IMR-90 (cell line): Measurements from ENCODE around the gene TBCK. TPM values are rescaled to one million over a fixed set of nuclear protein-coding genes. Genes with fewer than 3 reads are reported as not detected.

Experiments used
- ATAC-seq: fragments of 200-7000 bp; cut with Tn5 transposase; 2 replicates; pipeline ENCODE4 v1.9.1; 2020; ENCODE audit warnings: low read depth, mild to moderate bottlenecking, moderate library complexity
- BruUV-seq: library from RNA; stranded (reverse); fragments of 400-500 nt; replicated peaks from 2 replicates; lab custom pipeline; 2021; lab: Mats Ljungman, UMichigan
- CTCF ChIA-PET: fragments of 300-600 bp; formaldehyde crosslinking; extraction: SDS; loops from one replicate; lab custom pipeline; 2021; ENCODE audit warnings: antibody characterized with exemption; lab: Yijun Ruan, JAX
- POLR2A ChIA-PET: fragments of 300-600 bp; sonication (Branson Sonifier 250); formaldehyde crosslinking; loops from one replicate; lab custom pipeline; 2022; ENCODE audit warnings: antibody characterized with exemption; ENCODE audit not compliant: unreplicated experiment; lab: Charles Lee
- DNase-seq: peaks from one replicate; pipeline ENCODE4 v3.0.0; 2013
- H2AFZ ChIP-seq: replicated peaks from 2 replicates; pipeline ENCODE3; 2013; ENCODE audit warnings: low read length, mild to moderate bottlenecking; ENCODE audit not compliant: poor library complexity
- H2AK5ac ChIP-seq: 2 replicates; pipeline ENCODE4 v1.6.1; 2013; ENCODE audit warnings: low read depth, low read length, inconsistent platforms
- H2AK9ac ChIP-seq: replicated peaks from 2 replicates; pipeline ENCODE3; 2013; ENCODE audit warnings: mild to moderate bottlenecking, low read depth, low read length, moderate library complexity; ENCODE audit not compliant: poor library complexity
- H2BK120ac ChIP-seq: 2 replicates; pipeline ENCODE4 v1.6.1; 2013; ENCODE audit warnings: low read depth, low read length, inconsistent platforms
- H2BK15ac ChIP-seq: 3 replicates; pipeline ENCODE4 v1.6.1; 2013; ENCODE audit warnings: low read depth, low read length, inconsistent platforms
- H2BK20ac ChIP-seq: 2 replicates; pipeline ENCODE4 v1.6.1; 2013; ENCODE audit warnings: low read depth, mild to moderate bottlenecking, inconsistent platforms, low read length, moderate library complexity
- H2BK5ac ChIP-seq: 2 replicates; pipeline ENCODE4 v1.6.1; 2013; ENCODE audit warnings: mild to moderate bottlenecking, low read depth, low read length, inconsistent platforms; ENCODE audit not compliant: poor library complexity, severe bottlenecking
- H3K14ac ChIP-seq: replicated peaks from 2 replicates; pipeline ENCODE4 v1.6.1; 2013; ENCODE audit warnings: low read depth, low read length, inconsistent platforms
- H3K18ac ChIP-seq: 2 replicates; pipeline ENCODE4 v1.6.1; 2013; ENCODE audit warnings: low read depth, low read length, control low read depth
- H3K23ac ChIP-seq: 2 replicates; pipeline ENCODE4 v1.6.1; 2013; ENCODE audit warnings: low read depth, low read length, inconsistent platforms
- H3K27ac ChIP-seq: 2 replicates; pipeline ENCODE4 v1.5.1; 2013; ENCODE audit warnings: mild to moderate bottlenecking, control low read depth, low read length; ENCODE audit not compliant: insufficient read depth
- H3K27me3 ChIP-seq: 2 replicates; pipeline ENCODE4 v1.6.1; 2013; ENCODE audit warnings: low read length; ENCODE audit not compliant: control insufficient read depth, insufficient read depth
- H3K36me3 ChIP-seq: 2 replicates; pipeline ENCODE4 v1.6.1; 2013; ENCODE audit warnings: low read length, mixed read lengths; ENCODE audit not compliant: control insufficient read depth, insufficient read depth
- H3K4ac ChIP-seq: 2 replicates; pipeline ENCODE4 v1.6.1; 2013; ENCODE audit warnings: low read depth, low read length, inconsistent platforms
- H3K4me1 ChIP-seq: 2 replicates; pipeline ENCODE4 v1.6.1; 2013; ENCODE audit warnings: low read length, mixed read lengths; ENCODE audit not compliant: control insufficient read depth, insufficient read depth
- H3K4me2 ChIP-seq: 2 replicates; pipeline ENCODE4 v1.6.1; 2013; ENCODE audit warnings: low read depth, mild to moderate bottlenecking, control low read depth, low read length, moderate library complexity
- H3K4me3 ChIP-seq: 2 replicates; pipeline ENCODE4 v1.5.1; 2013; ENCODE audit warnings: low read depth, mild to moderate bottlenecking, control low read depth, low read length, moderate library complexity; ENCODE audit not compliant: insufficient read depth
- H3K56ac ChIP-seq: 2 replicates; pipeline ENCODE4 v1.6.1; 2013; ENCODE audit warnings: low read length, inconsistent platforms; ENCODE audit not compliant: insufficient read depth; ENCODE audit errors: extremely low read depth
- H3K79me1 ChIP-seq, 2 experiments: 2 replicates each; pipeline ENCODE4 v1.6.1; 2013; ENCODE audit warnings: low read length in 2 of 2, inconsistent platforms in 1 of 2, low read depth in 1 of 2
- H3K9ac ChIP-seq: 2 replicates; pipeline ENCODE4 v1.6.1; 2013; ENCODE audit warnings: low read depth, low read length, control low read depth
- H3K9me1 ChIP-seq: 2 replicates; pipeline ENCODE4 v1.6.1; 2013; ENCODE audit warnings: low read length, inconsistent platforms; ENCODE audit not compliant: insufficient read depth
- H3K9me3 ChIP-seq: 2 replicates; pipeline ENCODE4 v1.6.1; 2013; ENCODE audit warnings: low read length; ENCODE audit not compliant: control insufficient read depth, insufficient read depth
- H4K20me1 ChIP-seq: 2 replicates; pipeline ENCODE4 v1.6.1; 2013; ENCODE audit warnings: low read length, inconsistent platforms; ENCODE audit not compliant: insufficient read depth
- H4K5ac ChIP-seq: 2 replicates; pipeline ENCODE4 v1.6.1; 2013; ENCODE audit warnings: mild to moderate bottlenecking, low read depth, low read length, control low read depth
- H4K8ac ChIP-seq, 2 experiments: 2 replicates each; pipeline ENCODE4 v1.6.1; 2013; ENCODE audit warnings: low read depth in 2 of 2, low read length in 2 of 2, control low read depth in 1 of 2, inconsistent platforms in 1 of 2
- H4K91ac ChIP-seq: 2 replicates; pipeline ENCODE4 v1.6.1; 2013; ENCODE audit warnings: low read depth, low read length, inconsistent platforms; ENCODE audit not compliant: insufficient read depth
- BHLHE40 ChIP-seq: fragments of 150-350 bp; IDR thresholded peaks from 2 replicates; pipeline ENCODE4 v1.6.1; 2016; ENCODE audit warnings: mild to moderate bottlenecking, low read depth, low read length
- CEBPB ChIP-seq: IDR thresholded peaks from 2 replicates; pipeline ENCODE4 v1.6.1; 2012; ENCODE audit warnings: low read depth, low read length, improper control_type of control experiment
- CHD1 ChIP-seq: IDR thresholded peaks from 2 replicates; pipeline ENCODE4 v1.6.1; 2012; ENCODE audit warnings: low read depth, low read length, improper control_type of control experiment
- CTCF ChIP-seq: conservative IDR thresholded peaks from 2 replicates; pipeline ENCODE4 v1.5.1; 2012; ENCODE audit warnings: mild to moderate bottlenecking, low read depth, low read length, improper control_type of control experiment
- ELK1 ChIP-seq: fragments of 150-350 bp; IDR thresholded peaks from 2 replicates; pipeline ENCODE4 v1.6.1; 2016; ENCODE audit warnings: low read depth, mild to moderate bottlenecking, low read length, moderate library complexity, borderline replicate concordance
- FOS ChIP-seq: fragments of 150-350 bp; IDR thresholded peaks from 2 replicates; pipeline ENCODE4 v1.6.1; 2016; ENCODE audit warnings: low read depth, low read length
- MXI1 ChIP-seq: IDR thresholded peaks from 2 replicates; pipeline ENCODE4 v1.6.1; 2012; ENCODE audit warnings: low read depth, mild to moderate bottlenecking, low read length, moderate library complexity, borderline replicate concordance
- NFE2L2 ChIP-seq: fragments of 150-350 bp; IDR thresholded peaks from 2 replicates; pipeline ENCODE4 v1.6.1; 2016; ENCODE audit warnings: low read depth, mild to moderate bottlenecking, low read length
- POLR2A ChIP-seq: IDR thresholded peaks from 2 replicates; pipeline ENCODE4 v1.6.1; 2012; ENCODE audit warnings: mild to moderate bottlenecking, low read depth, low read length
- RAD21 ChIP-seq: IDR thresholded peaks from 2 replicates; pipeline ENCODE4 v1.6.1; 2012; ENCODE audit warnings: low read length, improper control_type of control experiment
- RCOR1 ChIP-seq: IDR thresholded peaks from 2 replicates; pipeline ENCODE4 v1.6.1; 2012; ENCODE audit warnings: mild to moderate bottlenecking, low read length, improper control_type of control experiment; ENCODE audit not compliant: insufficient replicate concordance
- RFX5 ChIP-seq: IDR thresholded peaks from 2 replicates; pipeline ENCODE4 v1.8.0; 2012; ENCODE audit warnings: low read depth, mild to moderate bottlenecking, low read length, moderate library complexity
- SMC3 ChIP-seq: fragments of 150-350 bp; IDR thresholded peaks from 2 replicates; pipeline ENCODE4 v1.6.1; 2016; ENCODE audit warnings: low read depth, mild to moderate bottlenecking, antibody characterized with exemption, low read length, moderate library complexity
- USF2 ChIP-seq: fragments of 150-350 bp; IDR thresholded peaks from 2 replicates; pipeline ENCODE4 v1.6.1; 2017; ENCODE audit warnings: mild to moderate bottlenecking, antibody characterized with exemption, low read length, low read depth
- WGBS, 2 experiments: methylation state at CpG; one replicate each; pipeline versions ENCODE4 v1.1.5 to v1.1.7; 2013; ENCODE audit warnings: missing lambda C conversion rate in 2 of 2; ENCODE audit not compliant: insufficient read length in 1 of 2; ENCODE audit errors: extremely low coverage in 2 of 2; 5-methylcytosine and 5-hydroxymethylcytosine counted together
- dilution Hi-C: fragments of 300-500 bp; cut with HindIII; formaldehyde crosslinking; loops from one replicate; pipeline ENCODE4 v1.14.3; 2018; ENCODE audit warnings: low sequenced_read_pairs; ENCODE audit not compliant: unreplicated experiment
- in situ Hi-C: fragments of 300-500 bp; cut with MboI; formaldehyde crosslinking; loops from 3 replicates; pipeline ENCODE4 v1.14.3; 2019; ENCODE audit warnings: low sequenced_read_pairs, inconsistent platforms, mixed read lengths
- intact Hi-C: fragments of 100-400 bp; cut with micrococcal nuclease; formaldehyde crosslinking; loops from 2 replicates; pipeline ENCODE4 v1.10.0; 2022
- polyA plus RNA-seq, 3 experiments: library from polyadenylated mRNA; depleted of rRNA; stranded (reverse); fragments of >200 nt; gene quantifications; 2 replicates each; pipeline ENCODE4 v1.2.3, GENCODE V29; 2012; ENCODE audit warnings: low replicate concordance in 1 of 3
- total RNA-seq: library from RNA; depleted of rRNA; stranded (reverse); fragments of >200 nt; gene quantifications from 2 replicates; pipeline ENCODE4 v1.2.3, GENCODE V29; 2012

TBCK gene
- total and polyA plus RNA-seq, 2 of the 4 experiments (the other 2 are of a cell fraction), result 10.7 to 29.9 TPM

- peaks cover 2% of the 10 kb centered on the region; the same call in 1 of the 2 replicates for H3K4me1 ChIP-seq
- TF ChIP-seq CHD1 (no peak), POLR2A (no peak), SMC3 (no peak), ELK1 (no peak), CEBPB (no peak), USF2 (no peak), RAD21 (no peak), RCOR1 (no peak), MXI1 (no peak), FOS (no peak), NFE2L2 (no peak), BHLHE40 (no peak), CTCF (no peak), RFX5 (no peak)
- no peak overlapping the region for H3K4me3 ChIP-seq
- no peaks in the 10 kb centered on the region for H4K20me1 ChIP-seq
- H3K9me3 ChIP-seq, result no peaks in the 10 kb centered on the region
- H2AFZ ChIP-seq, result no peak overlapping the region
- no peak overlapping the region for H3K56ac ChIP-seq
- H3K27me3 ChIP-seq, result no peaks in the 10 kb centered on the region
- ATAC-seq (no peak), DNase-seq (peak; percentile 22)
- POLR2A ChIA-PET, result no interaction called here
- H2BK15ac ChIP-seq, result no peak overlapping the region
- H2BK120ac ChIP-seq, result no peak overlapping the region
- no peaks in the 10 kb centered on the region for H3K9me1 ChIP-seq
- no peak overlapping the region for H4K8ac ChIP-seq
- BruUV-seq, result no TSS peak
- no peak overlapping the region for H3K27ac ChIP-seq
- H3K4ac ChIP-seq, result no peak overlapping the region
- H3K9ac ChIP-seq, result no peak overlapping the region
- H3K23ac ChIP-seq, result no peak overlapping the region
- no peak overlapping the region for H2BK20ac ChIP-seq
- dilution Hi-C loops, result no loop called here
- peaks cover 5 to 9% of the 10 kb centered on the region in 2 experiments for H3K79me1 ChIP-seq
- no peak overlapping the region for H2AK9ac ChIP-seq
- H4K5ac ChIP-seq, result no peak overlapping the region
- in situ Hi-C loops, result no loop called here
- H3K4me2 ChIP-seq, result no peak overlapping the region
- no peak overlapping the region for H4K91ac ChIP-seq
- H2BK5ac ChIP-seq, result no peak overlapping the region
- no CpG with 5 or more reads among the region's 2 CpGs for WGBS, 2 experiments
- H2AK5ac ChIP-seq, result no peak overlapping the region
- H3K36me3 ChIP-seq, result peaks cover 5% of the 10 kb centered on the region; the same call in 1 of the 2 replicates
- CTCF ChIA-PET, result no interaction called here
- intact Hi-C loops, result no loop called here
- no peak overlapping the region; the same call in 1 of the 2 replicates for H3K14ac ChIP-seq
- H3K18ac ChIP-seq, result no peak overlapping the region
Observed at GRCh38 chr4:106273831-106274230, 42.2 kb downstream of the TBCK start.
